ENCODE results near the gene SWAP70. TPM values are rescaled to one million over a fixed set of nuclear protein-coding genes. Genes with fewer than 3 reads are reported as not detected.

SWAP70 gene
- total and polyA plus RNA-seq, 9 of the 15 experiments (the other 6 are each of a cell fraction or from before 2014, with no cell fraction given): 1.7 to 4.9 (median 3.9) TPM

GRCh38 chr11:9651899-9652748 lies 11.8 kb upstream of the SWAP70 start (continued):
- TF ChIP-seq ZBTB2 (IDR thresholded peaks at IDR 0.05) (no peak; the same call in 1 of the 2 replicates), NONO (IDR thresholded peaks at IDR 0.05; ENCODE audit: low read depth in 2 of 2, low read length in 1 of 2) (no peak), MGA (IDR thresholded peaks at IDR 0.05) (no peak), ZNF766 (CRISPR knock-in tag; conservative IDR thresholded peaks at IDR 0.05) (no peak; the same call in 1 of the 2 replicates)

Measured in K562 (cell line).